HG03558 (cell line): Measurements from ENCODE around the gene SESN1.
A peak's percentile ranks its signal among the peaks of the same experiment; 100 is the strongest.

Experiments used
- ATAC-seq: cut with Tn5 transposase; IDR thresholded peaks from one replicate; pipeline ENCODE4 v1.9.1; 2021; ENCODE audit warnings: moderate number of reproducible peaks; ENCODE audit not compliant: unreplicated experiment; ENCODE audit errors: extremely low read depth

The SESN1 gene

GRCh38 chr6:109036574-109037294, 57.9 kb downstream of the SESN1 start:
- ATAC-seq = no peak

- no peak for ATAC-seq
Observed at GRCh38 chr6:109034526-109034925, 60.1 kb downstream of the SESN1 start.

- ATAC-seq = no peak
Observed at GRCh38 chr6:109033655-109034054, 61.0 kb downstream of the SESN1 start.

GRCh38 chr6:109031416-109031815, 63.2 kb downstream of the SESN1 start:
- no peak for ATAC-seq

- no peak for ATAC-seq
Observed at GRCh38 chr6:109029313-109029712, 65.3 kb downstream of the SESN1 start.

- ATAC-seq = no peak
Observed at GRCh38 chr6:109028439-109028838, 66.2 kb downstream of the SESN1 start.

- no peak for ATAC-seq
Observed at GRCh38 chr6:109027964-109028363, 66.7 kb downstream of the SESN1 start.

GRCh38 chr6:109025639-109026038, 69.0 kb downstream of the SESN1 start:
- ATAC-seq = no peak

- no peak for ATAC-seq
Observed at GRCh38 chr6:109024784-109025183, 69.9 kb downstream of the SESN1 start.

GRCh38 chr6:109024368-109024767, 70.3 kb downstream of the SESN1 start:
- ATAC-seq = no peak

- no peak for ATAC-seq
Observed at GRCh38 chr6:109023356-109023925, 71.2 kb downstream of the SESN1 start.

- no peak for ATAC-seq
Observed at GRCh38 chr6:109021870-109022269, 72.8 kb downstream of the SESN1 start.

GRCh38 chr6:109019911-109020310, 74.7 kb downstream of the SESN1 start:
- no peak for ATAC-seq

- ATAC-seq = no peak
Observed at GRCh38 chr6:109015176-109015575, 79.5 kb downstream of the SESN1 start.

GRCh38 chr6:109014606-109015005, 80.0 kb downstream of the SESN1 start:
- ATAC-seq = no peak

GRCh38 chr6:109013656-109014305, 80.9 kb downstream of the SESN1 start:
- no peak for ATAC-seq

GRCh38 chr6:109010705-109011102, 83.9 kb downstream of the SESN1 start:
- no peak for ATAC-seq

- ATAC-seq = no peak
Observed at GRCh38 chr6:109009962-109010704, 84.5 kb downstream of the SESN1 start.

- peak; percentile 46 for ATAC-seq
Observed at GRCh38 chr6:109009236-109009961, 85.2 kb downstream of the SESN1 start.

- no peak for ATAC-seq
Observed at GRCh38 chr6:109008537-109009235, 86.0 kb downstream of the SESN1 start.
